ENCODE data around the gene LCK.
"Not testable (repeated sequence)": the region's sequence is repeated elsewhere in the genome, so short reads cannot be mapped to it uniquely, and the experiment has no call there.

The LCK gene

DNA sequence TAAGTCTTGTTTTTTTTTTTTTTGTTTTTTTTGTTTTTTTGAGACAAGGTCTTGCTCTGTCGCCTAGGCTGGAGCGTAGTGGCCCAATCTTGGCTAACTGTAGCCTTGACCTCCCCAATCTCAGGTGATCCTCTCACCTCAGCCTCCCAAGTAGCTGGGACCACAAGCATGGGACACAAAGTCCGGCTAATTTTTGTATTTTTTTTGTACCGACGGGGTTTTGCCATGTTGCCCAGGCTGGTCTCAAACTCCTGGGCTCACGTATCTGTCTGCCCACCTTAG, 6.1 kb downstream of the LCK start:
- Histone ChIP-seq H3K4me1 (ENCODE audit: control insufficient read depth, insufficient read depth, low read length, poor library complexity, severe bottlenecking) (no peaks in the 10 kb centered on the region), H3K9me3 (ENCODE audit: control insufficient read depth, low read length) (no peaks in the 10 kb centered on the region), H3K4me3 (ENCODE audit: extremely low read depth, insufficient read depth, low read length, poor library complexity, severe bottlenecking) (no peak overlapping the region), H3K36me3 (ENCODE audit: control insufficient read depth, insufficient read depth, low read length) (no peaks in the 10 kb centered on the region), H3K27ac (ENCODE audit: low read depth, low read length, severe bottlenecking) (no peak overlapping the region)
- 91 to 95% methylated on average over 6 of the region's 6 CpGs for WGBS, 2 experiments (ENCODE audit: insufficient coverage in 2 of 2)

DNA sequence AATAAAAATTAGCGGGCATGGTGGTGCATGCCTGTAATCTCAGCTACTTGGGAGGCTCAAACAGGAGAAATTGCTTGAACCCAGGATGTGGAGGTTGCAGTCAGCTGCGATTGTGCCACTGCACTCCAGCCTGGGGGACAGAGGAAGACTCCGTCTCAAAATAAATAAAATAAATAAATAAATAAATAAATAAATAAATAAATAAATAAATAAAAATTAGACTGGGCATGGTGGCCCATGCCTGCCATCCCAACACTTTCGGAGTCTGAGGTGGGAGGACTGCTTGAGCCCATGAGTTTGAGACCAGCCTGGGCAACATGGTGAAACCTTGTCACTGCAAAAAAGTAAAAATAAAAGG, 12.2 kb downstream of the LCK start:
- not testable (repeated sequence) for H3K9me3 ChIP-seq (ENCODE audit: control insufficient read depth, low read length); H3K4me3 ChIP-seq (ENCODE audit: extremely low read depth, insufficient read depth, low read length, poor library complexity, severe bottlenecking); H3K36me3 ChIP-seq (ENCODE audit: control insufficient read depth, insufficient read depth, low read length); H3K4me1 ChIP-seq (ENCODE audit: control insufficient read depth, insufficient read depth, low read length, poor library complexity, severe bottlenecking); H3K27ac ChIP-seq (ENCODE audit: low read depth, low read length, severe bottlenecking)
- WGBS, 2 experiments (ENCODE audit: insufficient coverage in 2 of 2) = 100% methylated on average over 1 to 2 of the region's 4 CpGs

DNA sequence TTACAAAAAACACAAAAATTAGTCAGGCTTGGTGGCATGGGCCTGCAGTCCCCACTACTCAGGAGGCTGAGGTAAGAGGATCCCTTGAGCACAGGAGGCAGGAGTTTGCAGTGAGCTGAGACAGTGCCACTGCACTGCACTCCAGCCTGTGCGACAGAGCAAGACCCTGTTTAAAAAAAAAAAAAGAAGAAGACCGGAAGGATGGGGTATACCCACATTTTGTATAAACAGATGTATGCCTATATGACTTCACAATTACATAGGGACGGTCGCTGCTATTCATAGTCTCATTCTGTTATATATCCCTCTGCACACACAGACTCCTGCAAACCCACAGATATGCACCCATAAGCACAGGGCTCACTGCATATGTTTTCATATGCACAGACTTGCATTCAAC, 12.7 kb downstream of the LCK start:
- 85 to 88% methylated on average over 2 of the region's 4 CpGs for WGBS, 2 experiments (ENCODE audit: insufficient coverage in 2 of 2)
- Histone ChIP-seq H3K4me1 (ENCODE audit: control insufficient read depth, insufficient read depth, low read length, poor library complexity, severe bottlenecking) (no peaks in the 10 kb centered on the region), H3K27ac (ENCODE audit: low read depth, low read length, severe bottlenecking) (no peak overlapping the region), H3K36me3 (ENCODE audit: control insufficient read depth, insufficient read depth, low read length) (no peaks in the 10 kb centered on the region), H3K4me3 (ENCODE audit: extremely low read depth, insufficient read depth, low read length, poor library complexity, severe bottlenecking) (no peak overlapping the region), H3K9me3 (ENCODE audit: control insufficient read depth, low read length) (no peaks in the 10 kb centered on the region)

DNA sequence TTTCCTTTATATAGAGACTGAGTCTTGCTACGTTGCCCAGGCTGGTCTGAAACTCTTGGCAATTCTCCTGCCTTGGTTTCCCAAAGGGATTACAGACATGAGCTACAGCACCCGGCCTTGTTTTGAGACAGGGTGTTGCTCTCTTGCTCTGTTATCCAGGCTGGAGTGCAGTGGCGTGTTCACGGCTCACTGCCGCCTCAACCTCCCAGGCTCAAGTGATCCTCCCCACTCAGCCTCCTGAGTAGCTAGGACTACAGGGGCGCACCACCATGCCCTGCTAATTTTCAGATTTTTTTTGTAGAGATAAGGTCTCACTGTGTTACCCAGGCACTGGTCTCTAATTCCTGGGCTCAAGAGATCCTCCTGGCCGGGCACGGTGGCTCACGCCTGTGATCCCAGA, 14.8 kb downstream of the LCK start:
- no peaks in the 10 kb centered on the region for H3K4me1 ChIP-seq (ENCODE audit: control insufficient read depth, insufficient read depth, low read length, poor library complexity, severe bottlenecking)
- whole genome bisulfite sequencing, 2 experiments (ENCODE audit: insufficient coverage in 2 of 2) = 89 to 98% methylated on average over 8 to 9 of the region's 9 CpGs
- no peak overlapping the region for H3K27ac ChIP-seq (ENCODE audit: low read depth, low read length, severe bottlenecking)
- H3K9me3 ChIP-seq (ENCODE audit: control insufficient read depth, low read length) = no peaks in the 10 kb centered on the region
- no peaks in the 10 kb centered on the region for H3K36me3 ChIP-seq (ENCODE audit: control insufficient read depth, insufficient read depth, low read length)
- no peak overlapping the region for H3K4me3 ChIP-seq (ENCODE audit: extremely low read depth, insufficient read depth, low read length, poor library complexity, severe bottlenecking)

DNA sequence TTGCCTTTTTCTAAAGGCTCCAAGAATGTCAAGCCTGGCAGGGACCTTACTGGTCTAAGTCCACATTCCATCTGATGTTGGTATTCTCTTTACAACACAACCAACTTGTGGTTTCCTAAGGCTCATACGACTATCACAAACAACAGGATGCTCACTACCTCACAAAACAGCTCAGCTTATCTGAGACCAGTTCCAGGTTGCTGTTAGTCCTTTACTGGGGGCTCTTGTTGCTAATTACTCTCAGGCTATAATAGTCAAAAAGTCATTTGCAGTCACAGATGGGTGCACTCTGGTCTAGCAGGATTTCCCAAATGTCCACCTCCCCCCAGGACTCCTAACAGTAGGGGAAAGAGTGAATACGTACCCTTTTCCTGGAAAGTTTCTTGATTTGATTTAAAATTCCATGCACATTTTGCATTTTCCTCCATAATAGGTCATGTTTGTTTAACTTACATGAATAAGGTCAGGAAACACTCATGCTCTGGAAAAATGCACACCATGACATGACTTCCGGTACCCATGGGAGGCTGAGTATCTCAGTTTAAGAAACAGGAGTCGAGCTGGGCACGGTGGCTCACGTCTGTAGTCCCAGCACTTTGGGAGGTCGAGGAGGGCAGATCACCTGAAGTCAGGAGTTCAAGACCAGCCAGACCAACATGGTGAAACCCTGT, 16.0 kb downstream of the LCK start:
- no peaks in the 10 kb centered on the region for H3K36me3 ChIP-seq (ENCODE audit: control insufficient read depth, insufficient read depth, low read length)
- no peaks in the 10 kb centered on the region for H3K4me1 ChIP-seq (ENCODE audit: control insufficient read depth, insufficient read depth, low read length, poor library complexity, severe bottlenecking)
- 86 to 94% methylated on average over 6 of the region's 7 CpGs for WGBS, 2 experiments (ENCODE audit: insufficient coverage in 2 of 2)
- no peak overlapping the region for H3K4me3 ChIP-seq (ENCODE audit: extremely low read depth, insufficient read depth, low read length, poor library complexity, severe bottlenecking)
- no peak overlapping the region for H3K27ac ChIP-seq (ENCODE audit: low read depth, low read length, severe bottlenecking)
- no peaks in the 10 kb centered on the region for H3K9me3 ChIP-seq (ENCODE audit: control insufficient read depth, low read length)

DNA sequence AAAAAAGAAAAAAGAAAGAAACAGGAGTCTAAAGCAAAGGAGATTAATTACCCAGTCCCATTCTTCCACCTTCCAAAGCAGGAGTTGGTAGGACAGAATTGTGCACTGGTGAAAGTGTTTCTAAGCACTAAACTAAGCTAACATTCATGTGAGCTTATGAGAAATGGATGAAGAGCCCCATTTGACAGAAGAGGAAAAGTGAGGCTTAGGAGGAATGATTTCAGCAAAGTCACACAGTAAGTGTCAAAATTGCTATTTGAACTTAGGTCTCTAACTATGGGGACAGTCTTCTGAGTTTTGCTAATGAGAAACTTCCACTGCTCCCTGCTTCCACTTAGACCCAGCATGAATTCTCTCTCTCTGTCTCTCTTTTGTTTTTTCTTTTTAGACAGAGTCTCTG, 18.7 kb downstream of the LCK start:
- H3K4me3 ChIP-seq (ENCODE audit: extremely low read depth, insufficient read depth, low read length, poor library complexity, severe bottlenecking) = no peak overlapping the region
- peaks cover 5% of the 10 kb centered on the region for H3K4me1 ChIP-seq (ENCODE audit: control insufficient read depth, insufficient read depth, low read length, poor library complexity, severe bottlenecking)
- H3K36me3 ChIP-seq (ENCODE audit: control insufficient read depth, insufficient read depth, low read length) = no peaks in the 10 kb centered on the region
- no peaks in the 10 kb centered on the region for H3K9me3 ChIP-seq (ENCODE audit: control insufficient read depth, low read length)
- H3K27ac ChIP-seq (ENCODE audit: low read depth, low read length, severe bottlenecking) = no peak overlapping the region

DNA sequence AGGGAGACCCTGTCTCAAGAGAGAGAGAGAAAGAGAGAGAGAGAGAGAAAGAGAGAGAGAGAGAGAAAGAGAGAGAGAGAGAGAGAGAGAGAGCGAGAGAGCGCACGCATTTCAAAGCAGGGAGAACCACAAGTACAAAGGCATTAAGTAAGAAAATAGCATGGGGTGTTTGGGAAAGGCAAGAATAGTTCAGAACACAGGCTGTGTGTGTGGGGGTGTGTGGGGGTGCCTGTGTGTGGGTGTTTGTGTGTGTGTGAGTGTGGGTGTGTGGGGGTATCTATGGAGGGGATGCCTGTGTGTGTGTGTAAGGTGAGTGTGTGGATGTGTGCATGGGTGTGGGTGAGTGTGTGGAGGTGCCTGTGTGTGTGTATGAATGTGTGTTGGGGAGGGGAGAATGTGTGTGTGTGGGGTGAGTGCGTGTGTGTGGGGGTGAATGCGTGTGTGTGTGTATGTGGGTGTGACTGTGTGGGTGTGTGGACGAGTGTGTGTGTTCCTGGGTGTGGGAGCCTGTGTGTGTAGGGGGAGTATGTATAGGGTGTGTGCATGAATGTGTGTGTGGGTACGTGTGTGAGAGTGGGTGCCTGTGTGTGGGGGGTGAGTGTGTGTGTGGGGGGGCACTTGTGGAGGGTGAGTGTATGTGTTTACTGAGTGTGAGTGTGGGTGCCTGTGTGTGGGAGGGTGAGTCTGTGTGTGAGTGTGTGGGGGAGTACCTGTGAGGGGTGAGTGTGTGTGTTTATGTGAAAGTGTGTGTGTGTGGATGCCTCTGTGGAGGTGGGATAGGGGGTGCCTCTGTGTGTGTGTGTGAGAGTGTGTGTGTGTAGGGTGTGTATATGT, 21.7 kb downstream of the LCK start:
- H3K4me1 ChIP-seq (ENCODE audit: control insufficient read depth, insufficient read depth, low read length, poor library complexity, severe bottlenecking) = peaks cover 5% of the 10 kb centered on the region
- H3K36me3 ChIP-seq (ENCODE audit: control insufficient read depth, insufficient read depth, low read length) = no peaks in the 10 kb centered on the region
- no peak overlapping the region for H3K27ac ChIP-seq (ENCODE audit: low read depth, low read length, severe bottlenecking)
- WGBS, 2 experiments (ENCODE audit: insufficient coverage in 2 of 2) = 89 to 94% methylated on average over 6 to 7 of the region's 7 CpGs
- H3K4me3 ChIP-seq (ENCODE audit: extremely low read depth, insufficient read depth, low read length, poor library complexity, severe bottlenecking) = no peak overlapping the region
- H3K9me3 ChIP-seq (ENCODE audit: control insufficient read depth, low read length) = no peaks in the 10 kb centered on the region

DNA sequence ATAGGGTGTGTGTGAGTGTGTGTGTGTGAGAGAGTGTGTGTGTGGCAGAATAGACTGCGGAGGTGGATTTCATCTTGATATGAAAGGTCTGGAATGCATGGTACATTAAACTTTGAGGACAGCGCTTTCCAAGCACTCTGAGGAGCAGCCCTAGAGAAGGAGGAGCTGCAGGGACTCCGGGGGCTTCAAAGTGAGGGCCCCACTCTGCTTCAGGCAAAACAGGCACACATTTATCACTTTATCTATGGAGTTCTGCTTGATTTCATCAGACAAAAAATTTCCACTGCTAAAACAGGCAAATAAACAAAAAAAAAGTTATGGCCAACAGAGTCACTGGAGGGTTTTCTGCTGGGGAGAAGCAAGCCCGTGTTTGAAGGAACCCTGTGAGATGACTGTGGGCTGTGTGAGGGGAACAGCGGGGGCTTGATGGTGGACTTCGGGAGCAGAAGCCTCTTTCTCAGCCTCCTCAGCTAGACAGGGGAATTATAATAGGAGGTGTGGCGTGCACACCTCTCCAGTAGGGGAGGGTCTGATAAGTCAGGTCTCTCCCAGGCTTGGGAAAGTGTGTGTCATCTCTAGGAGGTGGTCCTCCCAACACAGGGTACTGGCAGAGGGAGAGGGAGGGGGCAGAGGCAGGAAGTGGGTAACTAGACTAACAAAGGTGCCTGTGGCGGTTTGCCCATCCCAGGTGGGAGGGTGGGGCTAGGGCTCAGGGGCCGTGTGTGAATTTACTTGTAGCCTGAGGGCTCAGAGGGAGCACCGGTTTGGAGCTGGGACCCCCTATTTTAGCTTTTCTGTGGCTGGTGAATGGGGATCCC, 22.5 kb downstream of the LCK start:
- 46 to 49% methylated on average over 5 to 7 of the region's 10 CpGs for WGBS, 2 experiments (ENCODE audit: insufficient coverage in 2 of 2)
- H3K4me3 ChIP-seq (ENCODE audit: extremely low read depth, insufficient read depth, low read length, poor library complexity, severe bottlenecking) = no peak overlapping the region
- H3K4me1 ChIP-seq (ENCODE audit: control insufficient read depth, insufficient read depth, low read length, poor library complexity, severe bottlenecking) = peaks cover 5% of the 10 kb centered on the region
- no peaks in the 10 kb centered on the region for H3K36me3 ChIP-seq (ENCODE audit: control insufficient read depth, insufficient read depth, low read length)
- H3K27ac ChIP-seq (ENCODE audit: low read depth, low read length, severe bottlenecking) = no peak overlapping the region
- no peaks in the 10 kb centered on the region for H3K9me3 ChIP-seq (ENCODE audit: control insufficient read depth, low read length)

DNA sequence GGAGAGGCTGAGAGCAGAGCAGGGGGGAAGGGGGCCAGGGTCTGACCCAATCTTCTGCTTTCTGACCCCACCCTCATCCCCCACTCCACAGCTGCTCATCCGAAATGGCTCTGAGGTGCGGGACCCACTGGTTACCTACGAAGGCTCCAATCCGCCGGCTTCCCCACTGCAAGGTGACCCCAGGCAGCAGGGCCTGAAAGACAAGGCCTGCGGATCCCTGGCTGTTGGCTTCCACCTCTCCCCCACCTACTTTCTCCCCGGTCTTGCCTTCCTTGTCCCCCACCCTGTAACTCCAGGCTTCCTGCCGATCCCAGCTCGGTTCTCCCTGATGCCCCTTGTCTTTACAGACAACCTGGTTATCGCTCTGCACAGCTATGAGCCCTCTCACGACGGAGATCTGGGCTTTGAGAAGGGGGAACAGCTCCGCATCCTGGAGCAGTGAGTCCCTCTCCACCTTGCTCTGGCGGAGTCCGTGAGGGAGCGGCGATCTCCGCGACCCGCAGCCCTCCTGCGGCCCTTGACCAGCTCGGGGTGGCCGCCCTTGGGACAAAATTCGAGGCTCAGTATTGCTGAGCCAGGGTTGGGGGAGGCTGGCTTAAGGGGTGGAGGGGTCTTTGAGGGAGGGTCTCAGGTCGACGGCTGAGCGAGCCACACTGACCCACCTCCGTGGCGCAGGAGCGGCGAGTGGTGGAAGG, 23.7 kb downstream of the LCK start:
- no peak overlapping the region for H3K4me3 ChIP-seq (ENCODE audit: extremely low read depth, insufficient read depth, low read length, poor library complexity, severe bottlenecking)
- H3K36me3 ChIP-seq (ENCODE audit: control insufficient read depth, insufficient read depth, low read length) = no peaks in the 10 kb centered on the region
- no peak overlapping the region for H3K27ac ChIP-seq (ENCODE audit: low read depth, low read length, severe bottlenecking)
- WGBS, 2 experiments (ENCODE audit: insufficient coverage in 2 of 2) = 87 to 93% methylated on average over 23 to 29 of the region's 31 CpGs
- no peaks in the 10 kb centered on the region for H3K9me3 ChIP-seq (ENCODE audit: control insufficient read depth, low read length)
- H3K4me1 ChIP-seq (ENCODE audit: control insufficient read depth, insufficient read depth, low read length, poor library complexity, severe bottlenecking) = peaks cover 5% of the 10 kb centered on the region

DNA sequence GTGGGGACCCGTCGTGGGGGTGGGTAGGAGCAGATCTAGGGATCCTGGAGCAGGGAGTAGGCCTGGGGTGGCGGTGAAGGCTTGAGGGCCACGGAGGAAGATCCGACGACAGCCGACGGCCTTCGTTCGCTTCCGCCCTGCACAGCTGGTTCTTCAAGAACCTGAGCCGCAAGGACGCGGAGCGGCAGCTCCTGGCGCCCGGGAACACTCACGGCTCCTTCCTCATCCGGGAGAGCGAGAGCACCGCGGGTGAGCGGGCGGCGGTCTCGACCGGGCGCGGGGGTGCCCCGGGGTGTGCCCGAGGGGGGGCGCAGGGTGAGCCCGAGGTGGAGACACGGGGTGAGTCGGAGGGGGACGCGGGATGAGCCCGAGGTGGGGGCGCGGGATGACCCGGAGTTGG, 24.4 kb downstream of the LCK start:
- Histone ChIP-seq H3K9me3 (ENCODE audit: control insufficient read depth, low read length) (no peaks in the 10 kb centered on the region), H3K27ac (ENCODE audit: low read depth, low read length, severe bottlenecking) (no peak overlapping the region), H3K4me3 (ENCODE audit: extremely low read depth, insufficient read depth, low read length, poor library complexity, severe bottlenecking) (no peak overlapping the region), H3K36me3 (ENCODE audit: control insufficient read depth, insufficient read depth, low read length) (no peaks in the 10 kb centered on the region), H3K4me1 (ENCODE audit: control insufficient read depth, insufficient read depth, low read length, poor library complexity, severe bottlenecking) (peaks cover 5% of the 10 kb centered on the region)
- 94 to 97% methylated on average over 29 to 33 of the region's 41 CpGs for WGBS, 2 experiments (ENCODE audit: insufficient coverage in 2 of 2)
